ENCODE results near the gene PUSL1. TPM values are rescaled to one million over a fixed set of nuclear protein-coding genes. Genes with fewer than 3 reads are reported as not detected.

The PUSL1 gene
- total RNA-seq, 1 donor from 2014 or later, result 45.5 TPM

- Mint-ChIP-seq H3K36me3 (ENCODE audit: unreplicated experiment) (no peaks in the 10 kb centered on the region), H3K4me1 (ENCODE audit: low read depth, unreplicated experiment) (no peaks in the 10 kb centered on the region), H3K27ac (ENCODE audit: unreplicated experiment) (peak overlapping the region; percentile 99), H3K9me3 (ENCODE audit: unreplicated experiment) (peaks cover 15% of the 10 kb centered on the region), H3K4me3 (ENCODE audit: unreplicated experiment) (peak overlapping the region; percentile 97), H3K27me3 (ENCODE audit: unreplicated experiment) (peaks cover 30% of the 10 kb centered on the region)
- no peak for TF ChIP-seq CTCF (IDR thresholded peaks at IDR 0.05; ENCODE audit: partially characterized antibody, unreplicated experiment)
- DNase-seq, result peak; percentile 51
These were observed 2.2 kb upstream of the PUSL1 start for GRCh38 chr1:1306070-1306660.

DNA sequence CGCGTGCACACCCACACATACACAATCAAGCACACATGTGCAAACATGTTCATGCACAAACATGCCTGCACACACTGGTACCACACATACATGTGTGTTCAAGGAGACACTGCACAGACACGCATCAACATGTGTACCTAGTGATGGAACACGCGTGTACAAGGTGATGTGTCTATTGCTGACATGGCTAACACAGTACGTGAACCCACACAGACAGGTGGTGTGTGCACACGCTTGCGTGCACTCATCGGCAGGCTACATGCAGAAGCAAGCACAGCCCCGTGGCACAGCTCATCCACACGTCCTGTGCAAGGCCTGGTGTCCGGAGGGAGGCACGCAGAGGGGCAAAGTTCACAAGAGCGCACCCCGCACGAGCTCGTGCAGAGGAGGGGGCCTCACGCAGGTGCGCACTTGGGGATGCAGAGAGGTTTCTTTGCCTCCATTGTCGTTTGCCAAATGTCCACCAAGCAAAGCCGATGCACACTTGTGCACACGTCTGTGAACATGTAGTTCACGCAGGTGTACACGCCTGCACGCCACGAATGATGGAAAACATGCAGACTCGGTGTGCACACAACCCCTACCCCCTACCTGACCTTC is 1.6 kb upstream of the PUSL1 start:
- peak overlapping the region; percentile 99 for H3K27ac Mint-ChIP-seq (ENCODE audit: unreplicated experiment)
- H3K4me3 Mint-ChIP-seq (ENCODE audit: unreplicated experiment), result peak overlapping the region; percentile 97
- no peak for TF ChIP-seq CTCF (IDR thresholded peaks at IDR 0.05; ENCODE audit: partially characterized antibody, unreplicated experiment)
- H3K36me3 Mint-ChIP-seq (ENCODE audit: unreplicated experiment), result no peaks in the 10 kb centered on the region
- no peak for DNase-seq
- peaks cover 26% of the 10 kb centered on the region for H3K27me3 Mint-ChIP-seq (ENCODE audit: unreplicated experiment)
- H3K4me1 Mint-ChIP-seq (ENCODE audit: low read depth, unreplicated experiment), result no peaks in the 10 kb centered on the region
- peaks cover 13% of the 10 kb centered on the region for H3K9me3 Mint-ChIP-seq (ENCODE audit: unreplicated experiment)

- Mint-ChIP-seq H3K9me3 (ENCODE audit: unreplicated experiment) (peaks cover 13% of the 10 kb centered on the region), H3K27me3 (ENCODE audit: unreplicated experiment) (peaks cover 26% of the 10 kb centered on the region), H3K4me3 (ENCODE audit: unreplicated experiment) (peak overlapping the region; percentile 97), H3K27ac (ENCODE audit: unreplicated experiment) (peak overlapping the region; percentile 99), H3K4me1 (ENCODE audit: low read depth, unreplicated experiment) (no peaks in the 10 kb centered on the region), H3K36me3 (ENCODE audit: unreplicated experiment) (no peaks in the 10 kb centered on the region)
- no peak for TF ChIP-seq CTCF (IDR thresholded peaks at IDR 0.05; ENCODE audit: partially characterized antibody, unreplicated experiment)
- DNase-seq, result peak; percentile 63
These were observed 1.0 kb upstream of the PUSL1 start for GRCh38 chr1:1307261-1307922.

DNA sequence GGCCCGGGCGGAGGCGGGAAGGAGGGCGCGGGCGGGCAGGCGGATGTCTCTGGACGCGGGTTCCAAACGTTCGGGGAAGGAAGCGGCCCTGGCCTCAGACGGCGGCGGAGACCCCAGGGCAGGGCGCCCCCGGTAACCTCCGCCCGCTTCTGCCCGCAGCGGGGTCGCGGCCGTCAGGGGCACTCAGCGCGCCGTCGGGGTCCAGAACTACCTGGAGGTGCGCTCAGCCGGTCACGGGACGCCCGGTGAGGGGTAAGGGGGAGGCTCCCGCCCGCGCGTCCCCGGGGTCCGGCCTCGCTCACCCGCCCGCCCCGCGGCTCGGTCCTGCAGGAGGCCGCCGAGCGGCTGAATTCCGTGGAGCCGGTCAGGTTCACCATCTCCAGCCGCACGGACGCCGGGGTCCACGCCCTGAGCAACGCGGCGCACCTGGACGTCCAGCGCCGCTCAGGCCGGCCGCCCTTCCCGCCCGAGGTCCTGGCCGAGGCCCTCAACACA is 406 bp downstream of the PUSL1 start:
- Mint-ChIP-seq H3K27me3 (ENCODE audit: unreplicated experiment) (peaks cover 26% of the 10 kb centered on the region), H3K9me3 (ENCODE audit: unreplicated experiment) (peaks cover 17% of the 10 kb centered on the region), H3K4me3 (ENCODE audit: unreplicated experiment) (peak overlapping the region; percentile 81), H3K27ac (ENCODE audit: unreplicated experiment) (no peak overlapping the region), H3K36me3 (ENCODE audit: unreplicated experiment) (no peaks in the 10 kb centered on the region), H3K4me1 (ENCODE audit: low read depth, unreplicated experiment) (no peaks in the 10 kb centered on the region)
- no peak for TF ChIP-seq CTCF (IDR thresholded peaks at IDR 0.05; ENCODE audit: partially characterized antibody, unreplicated experiment)
- no peak for DNase-seq

Measured in glutamatergic neuron (in vitro differentiated cells).